ENCODE results near the gene LVRN. TPM values are rescaled to one million over a fixed set of nuclear protein-coding genes. Genes with fewer than 3 reads are reported as not detected.

LVRN gene
- total RNA-seq, 1 donor: under 0.01 TPM

DNA sequence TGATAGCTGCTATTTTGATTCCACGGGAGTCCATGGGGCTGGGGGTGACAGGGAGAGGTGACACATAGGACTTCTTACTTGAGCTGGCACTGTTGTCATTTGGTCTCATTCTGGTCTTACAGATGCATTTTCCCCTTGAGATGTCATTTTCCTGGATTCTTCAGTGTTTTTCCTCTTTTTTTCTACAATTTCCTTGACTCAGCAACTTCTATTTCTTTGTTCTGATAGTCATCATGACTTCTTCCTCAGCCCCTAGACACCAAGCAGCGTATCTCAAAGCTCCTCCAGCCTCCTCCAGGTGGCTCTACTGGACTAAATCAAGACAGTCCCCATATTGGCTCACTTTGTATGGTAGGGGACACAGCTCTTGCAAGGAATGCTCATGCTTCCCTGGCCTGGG, 16.5 kb downstream of the LVRN start:
- DNase-seq (ENCODE audit: low read depth): no peak
- TF ChIP-seq, protein P1, sequence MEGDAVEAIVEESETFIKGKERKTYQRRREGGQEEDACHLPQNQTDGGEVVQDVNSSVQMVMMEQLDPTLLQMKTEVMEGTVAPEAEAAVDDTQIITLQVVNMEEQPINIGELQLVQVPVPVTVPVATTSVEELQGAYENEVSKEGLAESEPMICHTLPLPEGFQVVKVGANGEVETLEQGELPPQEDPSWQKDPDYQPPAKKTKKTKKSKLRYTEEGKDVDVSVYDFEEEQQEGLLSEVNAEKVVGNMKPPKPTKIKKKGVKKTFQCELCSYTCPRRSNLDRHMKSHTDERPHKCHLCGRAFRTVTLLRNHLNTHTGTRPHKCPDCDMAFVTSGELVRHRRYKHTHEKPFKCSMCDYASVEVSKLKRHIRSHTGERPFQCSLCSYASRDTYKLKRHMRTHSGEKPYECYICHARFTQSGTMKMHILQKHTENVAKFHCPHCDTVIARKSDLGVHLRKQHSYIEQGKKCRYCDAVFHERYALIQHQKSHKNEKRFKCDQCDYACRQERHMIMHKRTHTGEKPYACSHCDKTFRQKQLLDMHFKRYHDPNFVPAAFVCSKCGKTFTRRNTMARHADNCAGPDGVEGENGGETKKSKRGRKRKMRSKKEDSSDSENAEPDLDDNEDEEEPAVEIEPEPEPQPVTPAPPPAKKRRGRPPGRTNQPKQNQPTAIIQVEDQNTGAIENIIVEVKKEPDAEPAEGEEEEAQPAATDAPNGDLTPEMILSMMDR (IDR thresholded peaks at IDR 0.05; ENCODE audit: insufficient read depth, low read depth, low read length): no peak
- H3K4me3 ChIP-seq (ENCODE audit: low read depth, low read length): no peak overlapping the region

DNA sequence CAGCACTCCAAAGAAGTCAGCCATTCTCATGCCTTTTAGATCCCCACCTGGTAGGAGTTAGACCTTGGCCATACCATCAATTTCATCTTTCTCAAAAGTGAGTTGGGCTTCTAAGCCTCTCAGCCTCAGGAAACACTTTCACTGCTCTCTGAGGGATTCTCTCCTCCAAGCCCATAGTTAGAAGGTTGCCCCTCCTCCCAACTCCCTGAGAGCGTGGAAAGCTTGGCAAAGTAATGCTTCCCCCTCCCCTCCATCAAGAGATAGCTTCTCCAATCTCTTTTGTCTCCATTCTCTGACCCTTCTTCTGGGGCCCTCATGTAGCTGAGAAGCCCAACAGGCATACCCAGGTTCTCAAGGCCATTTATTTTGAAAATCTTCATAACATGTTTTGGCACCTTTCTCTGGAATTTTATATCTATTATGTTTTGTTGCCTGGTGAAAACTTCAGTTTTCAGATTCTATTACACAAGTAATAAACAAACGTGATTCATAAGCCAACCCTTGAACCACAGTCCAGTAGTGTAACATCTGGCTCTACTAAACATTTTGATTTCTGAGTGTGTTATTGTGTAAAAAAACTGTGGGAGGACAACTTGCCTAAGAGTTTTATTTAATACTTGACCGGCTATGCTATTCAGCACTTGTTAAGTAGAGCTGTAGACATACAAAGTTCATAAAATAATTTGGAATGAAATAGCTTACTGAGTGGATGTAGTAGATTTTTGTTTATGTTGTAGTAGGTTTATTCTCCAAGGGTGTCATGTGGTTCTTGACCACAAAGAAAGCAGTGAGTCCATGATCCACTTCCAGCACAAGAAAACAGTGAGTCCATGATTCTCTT, 17.1 kb downstream of the LVRN start:
- TF ChIP-seq, protein P1 (IDR thresholded peaks at IDR 0.05; ENCODE audit: insufficient read depth, low read depth, low read length): no peak
- H3K4me3 ChIP-seq (ENCODE audit: low read depth, low read length): no peak overlapping the region
- peak; percentile 91 for DNase-seq (ENCODE audit: low read depth)

DNA sequence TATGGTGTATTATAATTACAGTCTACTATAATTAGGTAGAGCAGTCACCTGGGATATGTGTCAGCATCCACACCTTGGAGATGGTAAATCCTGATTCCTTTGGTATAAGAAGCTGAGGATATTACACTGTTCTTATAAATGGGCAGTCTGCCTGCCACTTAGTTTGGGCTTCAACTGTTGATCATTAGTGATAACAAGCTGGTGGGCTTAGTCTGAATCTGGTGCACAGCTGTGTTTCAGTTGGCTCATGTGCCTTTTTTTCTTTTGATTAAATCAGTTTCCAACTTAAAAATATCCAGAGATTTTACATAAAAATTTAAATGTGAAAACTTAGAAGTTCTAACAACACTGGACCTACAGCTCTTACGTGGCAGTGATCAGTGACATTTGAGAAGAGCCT, 21.2 kb downstream of the LVRN start:
- TF ChIP-seq, protein P1 (IDR thresholded peaks at IDR 0.05; ENCODE audit: insufficient read depth, low read depth, low read length): no peak
- no peak overlapping the region for H3K4me3 ChIP-seq (ENCODE audit: low read depth, low read length)
- DNase-seq (ENCODE audit: low read depth): no peak

DNA sequence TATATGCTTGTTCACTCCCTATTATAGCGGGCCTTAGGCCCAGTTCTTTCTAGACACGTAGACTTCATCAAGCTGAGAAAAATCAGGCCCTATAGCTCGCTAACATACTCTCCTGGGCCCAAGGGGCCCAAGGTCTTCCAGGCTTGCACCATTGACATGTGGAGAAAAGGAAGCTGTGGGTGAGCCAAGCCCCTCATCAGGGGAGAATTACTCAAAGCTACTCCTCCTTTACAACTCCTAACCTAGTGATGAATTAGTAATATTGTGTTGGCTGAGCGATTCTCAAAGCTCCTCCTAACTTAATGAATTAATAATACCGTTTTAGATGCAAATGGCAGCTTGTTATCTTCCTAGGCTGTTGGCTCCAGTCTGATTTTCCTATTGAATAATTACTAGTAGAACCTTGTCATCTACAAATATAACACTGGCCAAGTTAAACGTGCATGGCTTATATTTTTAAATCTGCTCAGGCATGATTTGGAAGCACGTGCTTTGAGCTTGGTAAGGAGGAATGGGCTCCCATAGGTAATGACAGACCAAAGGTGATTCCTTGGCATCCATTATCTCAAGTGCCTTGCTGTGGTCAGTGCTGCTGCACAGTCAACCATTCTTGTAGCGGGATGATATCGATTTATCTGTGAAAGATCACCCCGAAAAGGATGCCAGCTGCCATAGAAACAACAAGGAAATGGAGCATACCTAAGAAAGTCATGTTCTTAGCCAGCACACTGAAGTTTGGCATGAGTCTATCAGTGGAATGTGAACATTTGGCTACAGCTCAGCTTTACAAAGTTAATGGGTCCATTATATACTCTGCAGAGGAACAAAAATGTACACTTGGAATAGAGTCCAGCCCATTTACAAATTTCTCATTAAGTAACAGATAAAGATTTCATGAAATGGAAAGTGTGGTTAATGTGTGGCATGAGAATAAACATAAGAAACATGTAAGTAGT, 23.8 kb downstream of the LVRN start:
- TF ChIP-seq, protein P1 (IDR thresholded peaks at IDR 0.05; ENCODE audit: insufficient read depth, low read depth, low read length): no peak
- no peak overlapping the region for H3K4me3 ChIP-seq (ENCODE audit: low read depth, low read length)
- peak; percentile 35 for DNase-seq (ENCODE audit: low read depth)

DNA sequence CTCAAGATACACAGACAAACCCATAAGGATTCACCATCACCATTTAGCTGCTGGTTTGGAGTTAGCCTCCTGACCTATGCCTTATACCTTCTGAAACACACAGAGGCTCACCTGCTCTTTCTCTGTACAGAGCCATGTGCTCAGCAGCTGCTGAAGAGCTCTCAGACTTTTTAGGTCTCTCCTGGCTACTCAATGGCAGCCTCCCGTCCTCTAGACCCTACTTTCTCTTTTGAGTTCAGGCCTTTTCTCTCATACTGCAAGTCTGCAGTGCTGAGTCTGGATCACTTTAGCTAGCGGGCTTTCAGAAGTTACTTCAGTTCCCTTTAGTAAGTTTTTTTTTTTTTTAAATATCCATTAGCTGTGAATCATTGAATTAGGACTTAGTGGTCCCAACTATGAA, 25.7 kb downstream of the LVRN start:
- H3K4me3 ChIP-seq (ENCODE audit: low read depth, low read length): no peak overlapping the region
- DNase-seq (ENCODE audit: low read depth): no peak
- TF ChIP-seq, protein P1 (IDR thresholded peaks at IDR 0.05; ENCODE audit: insufficient read depth, low read depth, low read length): no peak

DNA sequence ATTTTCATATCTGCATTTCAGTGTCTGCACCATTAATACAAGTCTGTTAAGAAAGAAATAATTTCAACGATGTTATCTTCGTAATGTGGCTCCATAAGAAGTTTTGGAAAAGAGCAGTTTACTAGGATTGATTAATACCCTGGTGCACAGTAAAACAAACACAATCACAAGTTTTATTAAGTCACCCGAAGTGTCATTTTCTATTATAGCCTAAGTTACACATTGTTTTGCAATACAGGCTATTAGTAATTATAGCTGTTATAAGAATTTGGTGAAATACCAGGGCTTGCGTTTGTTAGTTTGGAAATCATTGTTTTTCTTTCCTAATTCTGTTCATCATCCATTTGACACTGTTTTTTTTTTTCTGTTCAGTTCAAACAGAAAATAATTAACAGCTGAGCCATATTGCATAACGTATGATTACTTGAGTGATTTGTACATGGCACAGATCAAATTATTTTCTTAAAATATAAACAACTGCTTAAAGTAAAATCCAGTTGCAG, 30.6 kb downstream of the LVRN start:
- no peak overlapping the region for H3K4me3 ChIP-seq (ENCODE audit: low read depth, low read length)
- DNase-seq (ENCODE audit: low read depth): peak; percentile 39
- TF ChIP-seq, protein P1 (IDR thresholded peaks at IDR 0.05; ENCODE audit: insufficient read depth, low read depth, low read length): no peak

Measured in fibroblast of villous mesenchyme (primary cell).